SU-DHL-6 (cell line): ENCODE data around the gene PALB2.

Experiments used
- H2AFZ ChIP-seq: fragments of 200-600 bp; sonication (generic); 2 replicates; pipeline ENCODE4 v1.6.1; 2014; ENCODE audit warnings: low read depth, mild to moderate bottlenecking, moderate library complexity, mixed read lengths, antibody characterized with exemption, low read length; ENCODE audit not compliant: severe bottlenecking
- H3F3A ChIP-seq: fragments of 200-600 bp; shearing (Covaris generic); 2 replicates; pipeline ENCODE4 v1.6.0; 2016; ENCODE audit warnings: antibody characterized with exemption, mild to moderate bottlenecking; ENCODE audit not compliant: insufficient read depth
- H3K27ac ChIP-seq: fragments of 200-600 bp; sonication (generic); 2 replicates; pipeline ENCODE4 v1.5.1; 2016; ENCODE audit warnings: low read depth, mild to moderate bottlenecking, low read length, moderate library complexity, mixed read lengths
- H3K27me3 ChIP-seq: fragments of 200-600 bp; sonication (generic), shearing (Covaris generic); 2 replicates; pipeline ENCODE4 v1.6.0; 2014; ENCODE audit warnings: mild to moderate bottlenecking, low read length
- H3K36me3 ChIP-seq: fragments of 200-600 bp; sonication (generic); 2 replicates; pipeline ENCODE4 v1.6.1; 2014; ENCODE audit warnings: mild to moderate bottlenecking, low read length, mixed read lengths
- H3K4me2 ChIP-seq: fragments of 300-600, 200-600 bp; shearing (Covaris generic), sonication (generic); 2 replicates; pipeline ENCODE4 v1.6.0; 2014; ENCODE audit warnings: low read length, low read depth, mild to moderate bottlenecking; ENCODE audit not compliant: poor library complexity, severe bottlenecking
- H3K4me3 ChIP-seq: fragments of 200-600 bp; sonication (generic); 2 replicates; pipeline ENCODE4 v1.5.1; 2014; ENCODE audit warnings: antibody characterized with exemption, low read length, mild to moderate bottlenecking, mixed read lengths; ENCODE audit not compliant: insufficient read depth, poor library complexity, severe bottlenecking
- H3K79me2 ChIP-seq: fragments of 200-600 bp; sonication (generic); 2 replicates; pipeline ENCODE4 v1.6.1; 2014; ENCODE audit warnings: mild to moderate bottlenecking, low read length, moderate library complexity; ENCODE audit not compliant: insufficient read depth
- H3K9ac ChIP-seq: fragments of 200-600 bp; sonication (generic); 2 replicates; pipeline ENCODE4 v1.7.0; 2014; ENCODE audit warnings: mild to moderate bottlenecking, low read length
- H3K9me2 ChIP-seq: fragments of 200-600 bp; sonication (generic); replicated peaks from 2 replicates; pipeline ENCODE4 v1.6.1; 2014; ENCODE audit warnings: low read length; ENCODE audit not compliant: insufficient read depth
- H3K9me3 ChIP-seq: fragments of 200-600 bp; sonication (generic); 2 replicates; pipeline ENCODE4 v1.6.1; 2014; ENCODE audit warnings: low read length, mixed read lengths; ENCODE audit not compliant: insufficient read depth
- H4K20me1 ChIP-seq: fragments of 200-600 bp; sonication (generic); 2 replicates; pipeline ENCODE4 v1.6.1; 2014; ENCODE audit warnings: low read depth, mild to moderate bottlenecking, antibody characterized with exemption, low read length, moderate library complexity, mixed read lengths
- EZH2phosphoT487 ChIP-seq: fragments of 200-600 bp; sonication (generic), shearing (Covaris generic); conservative IDR thresholded peaks from 2 replicates; pipeline ENCODE4 v1.6.1; 2018; ENCODE audit warnings: mild to moderate bottlenecking, antibody characterized with exemption, low read length, moderate library complexity, mixed read lengths
- TF ChIP-seq, protein P1 (sequence below): fragments of 200-600 bp; sonication (generic); IDR thresholded peaks from one replicate; pipeline ENCODE4 v1.5.1; 2017; ENCODE audit warnings: antibody characterized with exemption, mild to moderate bottlenecking, low read length, moderate library complexity; ENCODE audit not compliant: insufficient read depth, poor library complexity, severe bottlenecking

The PALB2 gene

DNA sequence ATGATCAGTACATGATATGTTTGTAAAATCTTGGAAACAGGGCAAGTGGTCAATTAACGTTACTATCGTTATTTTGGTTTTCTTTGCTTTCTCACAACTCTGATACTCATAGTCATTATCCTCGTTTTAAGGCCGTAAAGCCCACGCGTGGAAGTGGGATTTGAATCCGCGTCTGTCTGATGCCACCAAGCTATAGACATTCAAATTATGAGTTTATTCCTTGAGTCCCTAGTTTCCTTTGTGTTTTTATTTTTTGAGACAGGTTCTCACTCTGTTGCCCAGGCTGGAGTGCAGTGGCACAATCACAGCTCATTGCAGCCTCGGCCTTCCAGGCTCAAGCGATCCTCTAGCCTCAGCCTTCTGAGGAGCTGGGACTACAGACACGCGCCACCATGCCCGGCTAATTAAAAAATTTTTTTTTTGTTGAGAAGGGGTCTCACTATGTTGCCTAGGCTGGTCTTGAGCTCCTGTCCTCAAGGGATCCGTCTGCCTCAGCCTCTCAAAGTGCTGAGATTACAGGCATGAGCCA is 1.2 kb upstream of the PALB2 start:
- Histone ChIP-seq H3K9ac (peak overlapping the region; percentile 99), H3K36me3 (peaks cover 11% of the 10 kb centered on the region; the same call in 1 of the 2 replicates), H3K79me2 (peaks cover 77% of the 10 kb centered on the region), H3K4me2 (peak overlapping the region; percentile 88), H2AFZ (no peak overlapping the region), H3K9me2 (no peaks in the 10 kb centered on the region), H4K20me1 (no peaks in the 10 kb centered on the region), H3K27ac (peak overlapping the region; percentile 83), H3F3A (peaks cover 9% of the 10 kb centered on the region; the same call in 1 of the 2 replicates), H3K4me3 (peak overlapping the region; percentile 100), H3K9me3 (no peaks in the 10 kb centered on the region), H3K27me3 (no peaks in the 10 kb centered on the region)
- TF ChIP-seq EZH2phosphoT487 = no peak
- TF ChIP-seq, protein P1, sequence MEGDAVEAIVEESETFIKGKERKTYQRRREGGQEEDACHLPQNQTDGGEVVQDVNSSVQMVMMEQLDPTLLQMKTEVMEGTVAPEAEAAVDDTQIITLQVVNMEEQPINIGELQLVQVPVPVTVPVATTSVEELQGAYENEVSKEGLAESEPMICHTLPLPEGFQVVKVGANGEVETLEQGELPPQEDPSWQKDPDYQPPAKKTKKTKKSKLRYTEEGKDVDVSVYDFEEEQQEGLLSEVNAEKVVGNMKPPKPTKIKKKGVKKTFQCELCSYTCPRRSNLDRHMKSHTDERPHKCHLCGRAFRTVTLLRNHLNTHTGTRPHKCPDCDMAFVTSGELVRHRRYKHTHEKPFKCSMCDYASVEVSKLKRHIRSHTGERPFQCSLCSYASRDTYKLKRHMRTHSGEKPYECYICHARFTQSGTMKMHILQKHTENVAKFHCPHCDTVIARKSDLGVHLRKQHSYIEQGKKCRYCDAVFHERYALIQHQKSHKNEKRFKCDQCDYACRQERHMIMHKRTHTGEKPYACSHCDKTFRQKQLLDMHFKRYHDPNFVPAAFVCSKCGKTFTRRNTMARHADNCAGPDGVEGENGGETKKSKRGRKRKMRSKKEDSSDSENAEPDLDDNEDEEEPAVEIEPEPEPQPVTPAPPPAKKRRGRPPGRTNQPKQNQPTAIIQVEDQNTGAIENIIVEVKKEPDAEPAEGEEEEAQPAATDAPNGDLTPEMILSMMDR = no peak

DNA sequence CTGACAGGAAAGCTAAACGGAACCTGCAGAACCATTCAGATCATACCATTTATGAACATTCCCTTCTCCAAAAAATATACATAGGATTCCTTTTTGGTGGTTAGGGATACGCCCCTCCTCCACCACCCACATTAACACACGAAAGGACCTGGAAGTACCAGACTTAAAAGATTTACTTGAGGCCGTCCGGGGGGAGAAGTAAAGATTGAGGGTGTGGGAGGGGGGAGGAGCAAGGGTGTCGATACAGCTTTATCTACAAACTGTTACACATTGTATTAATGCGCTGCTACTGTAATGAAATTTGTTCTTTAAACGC is 537 bp downstream of the PALB2 start:
- Histone ChIP-seq H3K4me2 (peak overlapping the region; percentile 69), H4K20me1 (no peaks in the 10 kb centered on the region), H3K27me3 (no peaks in the 10 kb centered on the region), H3K79me2 (peaks cover 60% of the 10 kb centered on the region), H3K9me3 (no peaks in the 10 kb centered on the region), H3F3A (peaks cover 9% of the 10 kb centered on the region; the same call in 1 of the 2 replicates), H3K4me3 (peak overlapping the region; percentile 100), H3K36me3 (peaks cover 11% of the 10 kb centered on the region; the same call in 1 of the 2 replicates), H3K9ac (peak overlapping the region; percentile 99), H3K27ac (peak overlapping the region; percentile 47), H2AFZ (peak overlapping the region; percentile 11), H3K9me2 (no peaks in the 10 kb centered on the region)
- TF ChIP-seq, protein P1 = no peak
- TF ChIP-seq EZH2phosphoT487 = no peak

DNA sequence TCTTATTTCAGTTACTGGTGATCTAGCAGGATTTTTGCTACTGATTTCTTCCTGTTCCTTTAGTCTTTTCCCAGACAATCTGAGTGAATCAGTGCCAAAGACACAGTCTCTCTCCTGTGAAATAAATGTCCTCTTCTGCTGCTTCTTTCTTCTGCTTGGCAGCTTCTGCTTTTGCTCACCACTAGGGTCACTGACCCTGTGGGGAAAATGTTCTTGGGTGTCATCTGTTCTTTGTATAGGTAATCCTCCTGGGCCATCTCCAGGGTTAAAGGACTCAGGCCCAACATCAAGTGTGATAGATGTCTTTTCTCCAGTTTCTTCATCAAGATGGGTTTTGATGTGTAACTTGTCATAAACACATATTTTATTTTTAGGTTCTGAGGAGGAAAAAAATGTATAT is 5.2 kb downstream of the PALB2 start:
- no peak overlapping the region for H3K9ac ChIP-seq
- H3K4me2 ChIP-seq = no peak overlapping the region
- TF ChIP-seq EZH2phosphoT487 = no peak
- TF ChIP-seq, protein P1 = no peak
- H3K27me3 ChIP-seq = no peaks in the 10 kb centered on the region
- H3K4me3 ChIP-seq = no peak overlapping the region
- peaks cover 10% of the 10 kb centered on the region; the same call in 1 of the 2 replicates for H3K36me3 ChIP-seq
- H2AFZ ChIP-seq = no peak overlapping the region
- H4K20me1 ChIP-seq = no peaks in the 10 kb centered on the region
- peaks cover 43% of the 10 kb centered on the region for H3K79me2 ChIP-seq
- H3F3A ChIP-seq = no peaks in the 10 kb centered on the region
- no peak overlapping the region for H3K27ac ChIP-seq
- no peaks in the 10 kb centered on the region for H3K9me3 ChIP-seq
- no peaks in the 10 kb centered on the region for H3K9me2 ChIP-seq
